ENCODE measurements around the gene LPIN1.
"Not testable (repeated sequence)": the region's sequence is repeated elsewhere in the genome, so short reads cannot be mapped to it uniquely, and the experiment has no call there.

LPIN1 gene

GRCh38 chr2:11716689-11717321 lies 29.6 kb upstream of the LPIN1 start:
- DNase-seq (ENCODE audit: low read depth in 2 of 2): no peak

GRCh38 chr2:11717623-11718022 lies 28.8 kb upstream of the LPIN1 start:
- no peak for DNase-seq (ENCODE audit: low read depth in 2 of 2)

- DNase-seq (ENCODE audit: low read depth in 2 of 2): no peak
Measured at GRCh38 chr2:11718606-11719005, 27.8 kb upstream of the LPIN1 start.

- DNase-seq (ENCODE audit: low read depth in 2 of 2): no peak
Measured at GRCh38 chr2:11719230-11719977, 27.0 kb upstream of the LPIN1 start.

GRCh38 chr2:11720752-11721151 lies 25.7 kb upstream of the LPIN1 start:
- DNase-seq (ENCODE audit: low read depth in 2 of 2): no peak

- DNase-seq (ENCODE audit: low read depth in 2 of 2): no peak
Measured at GRCh38 chr2:11722292-11723060, 24.0 kb upstream of the LPIN1 start.

- no peak for DNase-seq (ENCODE audit: low read depth in 2 of 2)
Measured at GRCh38 chr2:11723061-11723371, 23.4 kb upstream of the LPIN1 start.

- no peak for DNase-seq (ENCODE audit: low read depth in 2 of 2)
Measured at GRCh38 chr2:11724151-11724550, 22.3 kb upstream of the LPIN1 start.

- DNase-seq (ENCODE audit: low read depth in 2 of 2): no peak
Measured at GRCh38 chr2:11726384-11726783, 20.0 kb upstream of the LPIN1 start.

GRCh38 chr2:11729362-11730212 lies 16.8 kb upstream of the LPIN1 start:
- DNase-seq (ENCODE audit: low read depth in 2 of 2): no peak

- DNase-seq (ENCODE audit: low read depth in 2 of 2): not testable (repeated sequence)
Measured at GRCh38 chr2:11731214-11731984, 15.0 kb upstream of the LPIN1 start.

GRCh38 chr2:11732587-11732986 lies 13.8 kb upstream of the LPIN1 start:
- DNase-seq (ENCODE audit: low read depth in 2 of 2): no peak

GRCh38 chr2:11737852-11738251 lies 8.6 kb upstream of the LPIN1 start:
- not testable (repeated sequence) for DNase-seq (ENCODE audit: low read depth in 2 of 2)

- no peak for DNase-seq (ENCODE audit: low read depth in 2 of 2)
Measured at GRCh38 chr2:11738589-11739436, 7.6 kb upstream of the LPIN1 start.

- no peak for DNase-seq (ENCODE audit: low read depth in 2 of 2)
Measured at GRCh38 chr2:11740723-11741122, 5.7 kb upstream of the LPIN1 start.

GRCh38 chr2:11742317-11742701 lies 4.1 kb upstream of the LPIN1 start:
- no peak for DNase-seq (ENCODE audit: low read depth in 2 of 2)

- no peak for DNase-seq (ENCODE audit: low read depth in 2 of 2)
Measured at GRCh38 chr2:11742702-11743357, 3.6 kb upstream of the LPIN1 start.

- no peak for DNase-seq (ENCODE audit: low read depth in 2 of 2)
Measured at GRCh38 chr2:11743366-11743765, 3.1 kb upstream of the LPIN1 start.

- peak; percentile 71 to 75 for DNase-seq (ENCODE audit: low read depth in 2 of 2)
Measured at GRCh38 chr2:11743846-11744553, 2.4 kb upstream of the LPIN1 start.
